GM10266 (cell line): Measurements from ENCODE around the gene PRELID2.
"Not testable (repeated sequence)": the region's sequence is repeated elsewhere in the genome, so short reads cannot be mapped to it uniquely, and the experiment has no call there.

Experiments used
- DNase-seq: peaks from one replicate; pipeline ENCODE4 v3.0.0; 2012; ENCODE audit errors: extremely low spot score
- CTCF ChIP-seq: IDR thresholded peaks from 2 replicates; pipeline ENCODE4 v1.5.1; 2012; ENCODE audit warnings: mild to moderate bottlenecking, low read depth; ENCODE audit not compliant: control insufficient read depth, insufficient read depth; ENCODE audit errors: missing control alignments

PRELID2 gene

GRCh38 chr5:145803112-145804004 lies 31.8 kb downstream of the PRELID2 start:
- DNase-seq: no peak
- no peak for TF ChIP-seq CTCF

GRCh38 chr5:145801195-145801594 lies 33.9 kb downstream of the PRELID2 start:
- DNase-seq: no peak
- TF ChIP-seq CTCF: no peak

GRCh38 chr5:145800181-145800580 lies 35.0 kb downstream of the PRELID2 start:
- no peak for DNase-seq
- TF ChIP-seq CTCF: no peak

DNA sequence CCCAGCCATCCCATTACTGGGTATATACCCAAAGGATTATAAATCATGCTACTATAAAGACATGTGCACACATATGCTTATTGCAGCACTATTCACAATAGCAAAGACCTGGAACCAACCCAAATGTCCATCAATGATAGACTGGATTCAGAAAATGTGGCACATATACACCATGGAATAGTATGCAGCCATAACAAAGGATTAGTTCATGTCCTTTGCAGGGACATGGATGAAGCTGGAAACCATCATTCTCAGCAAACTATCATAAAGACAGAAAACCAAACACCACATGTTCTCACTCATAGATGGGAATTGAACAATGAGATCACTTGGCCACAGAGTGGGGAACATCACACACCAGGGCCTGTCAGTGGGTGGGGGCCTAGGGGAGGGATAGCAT lies 36.6 kb downstream of the PRELID2 start:
- not testable (repeated sequence) for DNase-seq

- no peak for TF ChIP-seq CTCF
- DNase-seq: no peak
Observed at GRCh38 chr5:145797336-145797735, 37.8 kb downstream of the PRELID2 start.

DNA sequence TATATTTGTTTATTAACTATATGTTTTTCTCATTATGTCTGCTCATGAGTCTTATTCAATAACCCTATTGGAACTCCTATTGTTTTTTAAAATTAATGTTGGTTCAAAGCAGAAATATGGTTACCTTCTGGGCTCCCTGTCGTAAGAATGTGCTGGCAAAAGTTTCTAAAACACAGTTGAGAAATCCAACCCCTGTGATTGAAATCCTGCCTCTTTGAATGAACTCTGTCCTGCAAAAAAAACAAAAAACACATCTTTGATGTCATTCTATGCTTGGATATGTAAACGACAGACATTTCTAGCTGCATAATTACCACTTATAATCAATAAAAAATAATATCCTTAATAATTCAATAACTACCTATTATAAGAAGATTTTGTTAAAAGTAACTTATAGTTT lies 38.8 kb downstream of the PRELID2 start:
- no peak for DNase-seq
- TF ChIP-seq CTCF: no peak

DNA sequence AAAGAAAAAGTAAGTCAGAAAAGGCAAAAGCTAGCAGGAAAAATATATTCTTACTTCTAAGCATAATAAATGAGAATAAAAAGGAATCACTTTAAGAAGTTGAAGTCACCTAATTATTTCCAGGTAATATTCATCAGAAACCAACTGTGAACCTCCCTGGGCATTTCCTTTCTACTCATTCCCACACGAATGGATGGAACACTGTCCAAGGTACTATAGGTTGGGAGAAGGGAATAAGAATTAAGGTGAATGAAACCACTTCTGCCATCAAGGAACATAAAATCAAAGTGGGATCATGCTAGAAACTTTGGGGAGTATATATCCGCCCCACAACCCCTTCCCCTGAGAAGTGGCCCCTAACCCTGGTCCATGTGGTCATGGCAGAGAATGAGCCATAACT lies 41.6 kb downstream of the PRELID2 start:
- no peak for TF ChIP-seq CTCF
- no peak for DNase-seq

GRCh38 chr5:145792840-145793239 lies 42.3 kb downstream of the PRELID2 start:
- no peak for DNase-seq
- no peak for TF ChIP-seq CTCF
